Activated naive CD4-positive, alpha-beta T cell treated with anti-CD3 and anti-CD28 coated beads, Interleukin-2, amount 10 ng/mL, durations not matched to agents 5 hours and 36 hours (primary cell): ENCODE data around the gene SIK3. TPM values are rescaled to one million over a fixed set of nuclear protein-coding genes. Genes with fewer than 3 reads are reported as not detected.

Source experiments
- total RNA-seq, 2 experiments: library from RNA; stranded (reverse); gene quantifications; one replicate each; pipeline ENCODE4 v1.2.3, GENCODE V29; 2021

SIK3 gene
- total RNA-seq = 10 to 100 TPM; 40.9 to 41.6 TPM

GRCh38 chr11:117098269-117099232, at the start of gene SIK3:
TSS of gene SIK3 (minus strand) at chr11:117098428. CDS start at chr11:117098415, 13 bp downstream.

GRCh38 chr11:117143871-117144476, 45.7 kb upstream of the SIK3 start, which contains the start of gene PAFAH1B2:
TSS of gene PAFAH1B2 (plus strand) at chr11:117144287. CDS start at chr11:117152448, 8,161 bp downstream.

GRCh38 chr11:116837231-116838091, 260.8 kb downstream of the SIK3 start, which contains the start of gene APOA1:
TSS of gene APOA1 (minus strand) at chr11:116837622. CDS start at chr11:116837387, 235 bp downstream.

GRCh38 chr11:116829525-116830183, 268.6 kb downstream of the SIK3 start, which contains the start of gene APOC3:
TSS of gene APOC3 (plus strand) at chr11:116829907. CDS start at chr11:116830583, 676 bp downstream.

GRCh38 chr11:116823031-116823843, 275.0 kb downstream of the SIK3 start, which contains the start of gene APOA4:
TSS of gene APOA4 (minus strand) at chr11:116823304. CDS start at chr11:116823191, 113 bp downstream.

Other genes starting within 250 kb of the SIK3 start
- gene PAFAH1B2, start 45.9 kb upstream of the SIK3 start, total RNA-seq = 10 to 100 TPM; 48.4 to 50.4 TPM
- gene SIDT2, start 80.3 kb upstream of the SIK3 start, total RNA-seq = 10 to 100 TPM; 33.3 to 34.0 TPM
- 1 to 10 TPM; 4.6 to 5.4 TPM for gene TAGLN, start 100.9 kb upstream of the SIK3 start, total RNA-seq
- gene PCSK7, start 133.6 kb upstream of the SIK3 start, total RNA-seq = 100 to 1,000 TPM; 195 to 200 TPM
- gene RNF214, start 134.2 kb upstream of the SIK3 start, total RNA-seq = 10 to 100 TPM; 19.0 to 21.2 TPM
- gene BACE1-AS, start 192.9 kb upstream of the SIK3 start, total RNA-seq = 1 to 10 TPM; 6.0 to 7.1 TPM
- under 1 TPM; 0.58 to 0.72 TPM for gene BACE1, start 217.8 kb upstream of the SIK3 start, total RNA-seq
- gene CEP164, start 229.4 kb upstream of the SIK3 start, total RNA-seq = 10 to 100 TPM; 30.0 to 34.5 TPM